GM19099 (cell line): ENCODE measurements around the gene FOXA1.

Source experiments
- POLR2A ChIP-seq: IDR thresholded peaks from 3 replicates; pipeline ENCODE4 v1.6.1; 2011; ENCODE audit warnings: low read depth; ENCODE audit not compliant: insufficient read length; ENCODE audit errors: extremely low read depth

The FOXA1 gene

GRCh38 chr14:37615582-37616289 lies 20.7 kb upstream of the FOXA1 start:
- TF ChIP-seq POLR2A, result no peak

DNA sequence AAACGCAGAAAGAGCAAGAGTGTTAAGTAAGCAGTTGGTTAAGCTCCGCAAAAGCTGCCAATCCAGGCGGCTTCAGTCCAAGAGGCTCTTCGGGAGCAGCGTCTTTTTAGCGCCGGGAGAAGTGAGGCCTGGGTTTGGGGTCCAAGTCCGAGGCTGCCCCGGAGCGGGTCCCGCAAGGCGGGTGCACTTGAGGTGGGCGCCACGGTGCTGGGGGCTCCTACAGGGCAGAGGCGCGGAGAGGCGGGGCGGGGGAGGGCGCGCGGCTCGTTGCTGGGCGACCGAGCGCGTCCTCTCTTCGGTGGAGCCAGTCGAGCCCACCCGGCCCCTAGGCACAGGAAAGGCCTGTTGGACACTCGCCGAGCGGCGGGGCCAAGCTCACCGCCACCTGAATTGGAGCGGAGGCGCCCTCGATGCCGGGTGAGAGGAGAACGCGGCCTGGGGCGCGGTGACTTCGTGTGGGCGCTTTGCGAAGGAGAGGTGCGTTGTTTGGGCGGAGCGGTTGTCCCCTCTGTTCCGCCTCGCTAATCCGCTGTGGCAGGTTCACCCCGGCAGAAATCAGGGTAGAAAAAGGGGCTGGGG lies 16.0 kb upstream of the FOXA1 start:
- no peak for TF ChIP-seq POLR2A

- no peak for TF ChIP-seq POLR2A
Observed at GRCh38 chr14:37608649-37609048, 13.6 kb upstream of the FOXA1 start.

DNA sequence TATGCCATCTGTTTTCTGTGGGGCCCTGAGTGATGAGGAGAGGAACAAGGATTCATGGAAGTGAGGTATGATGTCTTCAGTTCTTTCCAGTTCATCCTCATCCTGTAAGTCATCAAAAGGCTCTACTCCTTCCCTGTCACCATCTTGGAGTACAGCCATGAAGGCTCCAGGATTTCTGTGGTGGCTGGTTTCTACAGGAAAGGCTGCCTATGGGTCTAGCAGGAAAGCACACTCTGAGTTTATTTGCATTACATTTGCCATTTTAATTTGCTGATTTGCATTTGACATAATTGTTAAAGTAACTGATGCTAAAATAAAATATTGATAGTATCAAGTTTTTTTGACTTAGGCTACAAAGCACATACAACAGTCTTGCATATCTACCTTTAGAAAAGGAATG lies 11.6 kb upstream of the FOXA1 start:
- no peak for TF ChIP-seq POLR2A

DNA sequence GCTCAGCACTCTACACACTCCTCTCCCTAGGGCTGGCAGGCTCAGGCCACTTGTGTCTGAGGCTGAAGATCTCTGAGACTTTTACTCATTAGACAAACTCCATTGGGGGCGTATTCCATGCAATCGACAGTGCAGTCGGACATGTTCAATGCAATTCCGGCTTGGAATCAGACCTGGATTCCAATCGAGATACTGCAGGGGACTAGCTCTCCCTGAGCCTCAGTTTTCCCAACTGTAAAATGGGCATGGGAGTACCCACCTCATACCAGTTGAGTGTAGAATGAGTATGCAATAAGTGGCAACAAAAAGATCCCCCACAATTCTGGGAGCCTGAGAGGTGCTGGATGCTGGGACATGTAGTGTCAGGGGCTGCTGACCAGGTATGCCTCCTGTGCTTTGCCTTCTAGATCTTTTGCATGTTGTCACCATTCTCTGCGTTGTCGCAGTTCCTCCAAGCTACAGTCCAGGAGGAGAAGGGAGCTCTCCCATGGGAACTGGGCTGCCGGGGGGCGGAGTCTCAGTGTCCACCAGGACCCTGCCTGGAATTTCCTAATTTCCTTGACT lies 8.7 kb upstream of the FOXA1 start:
- TF ChIP-seq POLR2A, result no peak

DNA sequence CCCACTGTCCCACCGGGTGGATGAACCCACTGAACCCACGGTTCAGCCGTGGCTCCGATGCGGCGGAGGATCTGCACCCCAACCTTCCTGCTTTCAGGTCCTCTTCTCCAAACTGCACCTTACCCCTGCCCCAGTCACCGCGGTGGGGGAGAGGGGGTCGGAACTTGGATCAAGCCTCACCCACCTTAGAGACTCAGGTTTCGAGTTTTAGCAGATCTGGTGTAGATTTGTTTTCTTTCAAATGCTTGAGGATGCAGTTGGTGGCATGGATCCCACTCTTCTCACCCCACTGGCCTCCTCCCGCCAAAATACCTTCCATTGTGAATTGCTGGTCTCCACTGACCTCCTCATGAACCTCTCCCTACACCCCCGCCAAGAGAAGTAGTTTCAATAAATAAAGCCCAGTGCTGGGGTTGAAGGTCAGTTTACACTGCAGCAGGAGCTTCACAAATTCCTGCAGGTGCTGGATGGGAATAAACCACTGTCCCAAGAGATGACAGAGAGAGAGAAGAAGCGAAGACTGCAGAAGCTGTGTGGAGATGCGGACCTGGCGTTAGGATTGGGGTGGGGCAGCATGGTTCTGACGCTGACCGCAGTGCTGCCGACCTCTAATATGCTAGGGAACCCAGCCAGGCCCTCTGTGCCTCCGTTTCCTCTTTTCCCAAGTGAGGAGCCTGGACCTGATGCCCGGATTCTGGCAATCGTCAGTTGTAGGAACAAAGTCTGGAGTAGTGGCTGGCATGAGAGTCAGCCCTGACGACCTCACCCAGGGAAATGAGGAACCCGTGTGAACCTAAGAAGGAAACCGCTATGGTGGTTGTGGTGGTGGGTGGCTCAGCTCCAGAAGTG lies 7.8 kb upstream of the FOXA1 start:
- TF ChIP-seq POLR2A, result no peak

DNA sequence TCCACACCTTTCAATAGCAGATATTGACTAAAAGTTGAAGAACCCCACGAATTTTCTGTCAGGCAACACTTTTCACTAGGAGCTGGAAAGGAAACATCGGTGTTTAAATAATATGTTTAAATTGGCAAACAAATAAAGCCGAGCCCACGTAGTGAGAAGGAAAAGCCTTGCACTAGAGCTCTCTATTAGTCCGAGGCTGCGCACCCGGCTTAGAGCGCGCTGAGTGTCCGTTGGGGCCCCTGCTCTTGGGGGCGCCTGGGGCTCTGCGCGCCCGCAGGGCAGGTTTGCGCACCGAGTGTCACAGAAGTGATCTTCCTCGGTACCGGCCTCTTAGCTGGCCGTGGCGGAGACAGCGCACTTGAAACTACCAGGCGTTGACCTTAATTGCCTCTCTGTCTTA lies 6.8 kb upstream of the FOXA1 start:
- TF ChIP-seq POLR2A, result no peak

GRCh38 chr14:37600880-37601741 lies 6.1 kb upstream of the FOXA1 start:
- TF ChIP-seq POLR2A, result no peak

GRCh38 chr14:37599507-37600368 lies 4.7 kb upstream of the FOXA1 start:
- TF ChIP-seq POLR2A, result no peak

DNA sequence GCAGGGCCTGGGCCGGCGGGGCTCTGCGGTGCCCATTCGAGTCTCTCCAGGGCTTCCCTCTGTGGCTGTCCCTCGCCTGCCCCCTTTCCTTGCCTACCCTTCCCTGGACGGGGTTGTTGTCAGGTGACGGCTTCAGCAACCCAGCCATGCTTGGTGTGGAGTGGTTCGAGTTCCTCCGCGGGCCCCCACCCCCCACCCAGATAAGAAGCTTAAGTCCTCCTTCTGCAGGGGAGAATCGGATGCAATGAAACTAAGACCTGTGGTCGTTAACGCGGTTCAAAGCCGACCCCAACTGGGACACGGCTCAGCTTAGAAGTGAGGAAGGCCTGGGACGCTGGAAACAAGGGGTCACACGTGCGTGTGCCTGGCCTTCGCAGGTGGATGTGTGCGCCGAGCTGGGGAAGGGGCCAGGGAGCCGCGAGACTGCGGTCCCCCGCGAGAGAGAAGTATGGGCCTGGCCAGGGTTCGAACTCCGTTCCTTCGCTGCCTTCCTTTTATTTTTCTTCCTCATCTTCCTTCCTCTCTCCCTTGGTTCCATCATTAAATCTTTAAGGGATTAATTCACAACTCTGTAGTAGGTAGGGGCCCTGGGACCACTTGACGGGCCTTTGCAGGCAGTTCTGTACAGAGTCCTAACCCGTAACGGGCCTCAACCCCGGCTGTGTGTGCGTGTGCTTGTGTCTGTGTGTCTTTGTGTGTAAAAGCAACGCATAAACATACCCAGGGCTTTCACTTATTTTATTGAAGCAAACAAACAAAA lies 3.9 kb upstream of the FOXA1 start:
- no peak for TF ChIP-seq POLR2A

DNA sequence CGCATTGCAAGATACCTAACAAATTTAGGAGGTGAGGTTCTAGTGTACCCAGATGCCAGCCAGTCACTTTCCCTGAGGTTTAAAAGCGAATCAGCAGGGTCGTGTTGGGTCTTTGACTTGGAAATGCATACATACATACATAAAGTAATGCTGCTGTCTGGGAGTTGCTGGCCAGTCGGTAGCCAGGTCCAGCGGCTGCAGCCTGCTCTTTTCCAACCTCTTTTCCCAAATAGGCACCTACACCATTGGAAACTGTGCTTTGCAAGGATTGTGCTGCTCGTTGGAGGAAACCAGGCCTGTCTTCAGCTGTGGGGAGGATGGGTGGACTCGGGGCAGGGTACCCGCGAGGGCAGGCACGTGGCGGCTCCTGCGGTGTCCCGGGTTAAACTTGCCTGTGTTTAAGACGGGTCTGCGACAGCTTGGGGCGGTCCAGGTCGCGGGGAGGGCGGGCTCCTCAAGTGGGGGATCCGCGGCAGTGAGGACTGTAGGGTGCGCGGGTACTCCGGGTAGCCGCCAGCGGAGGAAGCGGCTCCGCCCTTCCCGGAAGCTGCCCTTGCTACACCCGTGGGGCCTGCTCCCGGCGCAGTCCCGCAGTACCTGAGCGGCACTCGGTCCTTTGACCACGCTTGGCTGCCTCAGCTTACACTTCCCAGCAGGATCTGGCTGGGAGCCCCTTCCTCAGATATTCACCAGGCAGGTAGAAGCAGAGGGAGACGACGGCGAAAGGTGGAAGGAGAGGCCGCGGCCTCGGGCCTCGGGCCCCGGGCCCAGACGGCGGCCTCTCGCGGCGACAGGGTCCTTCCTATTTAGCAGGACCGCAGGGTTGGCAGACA lies 3.1 kb upstream of the FOXA1 start:
- no peak for TF ChIP-seq POLR2A

DNA sequence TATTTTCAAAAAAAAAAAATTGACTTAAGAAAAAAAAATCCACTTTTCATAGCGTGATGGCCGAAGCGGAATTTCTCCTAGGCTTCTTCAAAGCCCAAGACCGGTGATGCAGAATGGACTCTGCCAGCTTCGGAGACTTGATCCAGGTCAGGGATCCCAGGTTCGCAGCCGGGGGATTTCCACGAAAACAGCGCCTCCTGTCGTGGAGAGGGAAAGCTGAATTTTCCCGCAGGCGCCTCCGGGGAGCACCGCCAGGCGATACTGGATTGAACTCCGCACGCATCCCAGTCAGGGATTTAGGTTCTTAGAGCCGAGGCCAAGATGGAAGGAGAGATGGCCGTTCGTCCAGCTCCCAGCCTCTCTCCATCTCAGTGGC lies 2.5 kb upstream of the FOXA1 start:
- TF ChIP-seq POLR2A, result no peak

DNA sequence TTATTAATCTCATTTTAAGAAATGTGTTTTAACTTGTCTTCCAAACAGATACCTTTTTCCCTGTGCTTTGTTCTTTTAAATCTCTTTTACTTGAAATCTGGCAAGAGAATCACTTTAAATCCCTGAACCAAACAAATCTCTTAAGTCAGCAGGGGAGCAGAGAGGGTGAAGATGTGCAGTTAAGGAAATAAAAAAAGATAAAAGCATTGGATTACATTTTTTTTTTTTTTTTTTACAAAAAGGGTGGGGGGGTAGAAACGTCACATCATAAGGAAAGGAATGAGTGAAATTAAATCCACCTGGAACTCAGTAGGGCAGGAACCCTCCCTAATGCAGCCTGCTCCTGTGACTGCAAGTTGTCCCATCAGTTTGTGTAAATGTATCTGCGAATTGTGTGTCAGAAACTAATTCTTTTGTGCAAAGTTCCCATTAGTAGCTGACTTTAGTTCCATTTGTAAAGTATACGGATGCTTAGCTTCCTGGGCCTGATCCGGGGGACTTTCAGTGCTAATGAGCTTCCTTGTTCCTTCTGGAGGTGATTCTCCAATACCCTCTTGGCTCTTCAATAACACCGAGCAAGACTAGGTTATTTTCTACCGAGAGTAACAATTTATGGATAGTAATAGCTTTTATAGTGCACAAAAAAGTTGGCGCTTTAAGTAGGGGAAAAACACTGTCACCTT lies 1.9 kb upstream of the FOXA1 start:
- no peak for TF ChIP-seq POLR2A
